H9 (cell line): ENCODE data around the gene ABCA7. TPM values are rescaled to one million over a fixed set of nuclear protein-coding genes. Genes with fewer than 3 reads are reported as not detected.

ENCODE experiments used
- DNase-seq: peaks from one replicate; pipeline ENCODE4 v3.0.0-alpha.2; 2017
- H2AFZ ChIP-seq: one replicate; pipeline ENCODE4 v1.6.1; 2013; ENCODE audit warnings: mild to moderate bottlenecking, low read length, control low read depth, moderate library complexity
- H2AK5ac ChIP-seq: 2 replicates; pipeline ENCODE4 v1.6.1; 2013; ENCODE audit warnings: low read length, control low read depth, mixed read lengths; ENCODE audit not compliant: insufficient read length
- H2BK120ac ChIP-seq: one replicate; pipeline ENCODE4 v1.6.1; 2013; ENCODE audit warnings: low read depth, mild to moderate bottlenecking, low read length, control low read depth, inconsistent platforms; ENCODE audit not compliant: poor library complexity, severe bottlenecking
- H2BK12ac ChIP-seq: 2 replicates; pipeline ENCODE4 v1.6.1; 2013; ENCODE audit warnings: low read length, control low read depth, mixed read lengths, low read depth; ENCODE audit not compliant: insufficient read length
- H2BK15ac ChIP-seq: 2 replicates; pipeline ENCODE4 v1.6.1; 2013; ENCODE audit warnings: low read depth, low read length, control low read depth
- H2BK20ac ChIP-seq: one replicate; pipeline ENCODE4 v1.6.1; 2013; ENCODE audit warnings: low read depth, mild to moderate bottlenecking, low read length, control low read depth, inconsistent platforms; ENCODE audit not compliant: poor library complexity, severe bottlenecking
- H2BK5ac ChIP-seq: 2 replicates; pipeline ENCODE4 v1.6.1; 2013; ENCODE audit warnings: low read length, control low read depth, mixed read lengths; ENCODE audit not compliant: insufficient read length
- H3K14ac ChIP-seq: 2 replicates; pipeline ENCODE4 v1.6.1; 2013; ENCODE audit warnings: low read length, control low read depth; ENCODE audit not compliant: insufficient read depth
- H3K18ac ChIP-seq: 2 replicates; pipeline ENCODE4 v1.6.1; 2013; ENCODE audit warnings: low read depth, mild to moderate bottlenecking, mixed read lengths, low read length, control low read depth; ENCODE audit not compliant: insufficient read length
- H3K23ac ChIP-seq: 2 replicates; pipeline ENCODE4 v1.6.1; 2013; ENCODE audit warnings: low read length, control low read depth, mixed read lengths, low read depth; ENCODE audit not compliant: insufficient read length
- H3K23me2 ChIP-seq: 2 replicates; pipeline ENCODE4 v1.6.1; 2013; ENCODE audit warnings: low read depth, mild to moderate bottlenecking, mixed read lengths, low read length, control low read depth; ENCODE audit not compliant: insufficient read length, poor library complexity, severe bottlenecking
- H3K27ac ChIP-seq: 2 replicates; pipeline ENCODE4 v1.5.1; 2013; ENCODE audit warnings: low read length, control low read depth, mixed read lengths, low read depth; ENCODE audit not compliant: insufficient read length
- H3K27me3 ChIP-seq: 2 replicates; pipeline ENCODE4 v1.6.1; 2013; ENCODE audit warnings: low read length, control low read depth, inconsistent platforms; ENCODE audit not compliant: insufficient read depth
- H3K4ac ChIP-seq: 2 replicates; pipeline ENCODE4 v1.6.1; 2013; ENCODE audit warnings: low read depth, mild to moderate bottlenecking, control low read depth, inconsistent platforms, low read length, moderate library complexity
- H3K4me1 ChIP-seq: 2 replicates; pipeline ENCODE4 v1.6.1; 2013; ENCODE audit warnings: low read length, control low read depth, inconsistent platforms; ENCODE audit not compliant: insufficient read depth
- H3K4me2 ChIP-seq: 2 replicates; pipeline ENCODE4 v1.6.1; 2013; ENCODE audit warnings: low read length, control low read depth, mixed read lengths; ENCODE audit not compliant: insufficient read length, insufficient read depth
- H3K56ac ChIP-seq: 2 replicates; pipeline ENCODE4 v1.6.1; 2013; ENCODE audit warnings: low read depth, mild to moderate bottlenecking, mixed read lengths, low read length, control low read depth; ENCODE audit not compliant: insufficient read length
- H3K79me1 ChIP-seq: 2 replicates; pipeline ENCODE4 v1.6.1; 2013; ENCODE audit warnings: low read depth, mild to moderate bottlenecking, moderate library complexity, low read length, control low read depth, inconsistent platforms; ENCODE audit not compliant: insufficient read depth, poor library complexity, severe bottlenecking
- H3K79me2 ChIP-seq: 2 replicates; pipeline ENCODE4 v1.6.1; 2013; ENCODE audit warnings: low read length, control low read depth, inconsistent platforms; ENCODE audit not compliant: insufficient read depth
- H3K9ac ChIP-seq: 2 replicates; pipeline ENCODE4 v1.6.1; 2013; ENCODE audit warnings: low read length, control low read depth, mixed read lengths; ENCODE audit not compliant: insufficient read length; ENCODE audit errors: extremely low read depth
- H3K9me3 ChIP-seq: one replicate; pipeline ENCODE4 v1.6.1; 2013; ENCODE audit warnings: low read depth, low read length, inconsistent platforms; ENCODE audit not compliant: control insufficient read depth
- H3T11ph ChIP-seq: one replicate; pipeline ENCODE4 v1.6.1; 2013; ENCODE audit warnings: mild to moderate bottlenecking, low read length, control low read depth, inconsistent platforms
- H4K20me1 ChIP-seq: one replicate; pipeline ENCODE4 v1.6.1; 2013; ENCODE audit not compliant: control insufficient read depth, insufficient read length, insufficient read depth
- H4K5ac ChIP-seq: 2 replicates; pipeline ENCODE4 v1.6.1; 2013; ENCODE audit warnings: low read depth, mild to moderate bottlenecking, mixed read lengths, low read length, control low read depth; ENCODE audit not compliant: insufficient read length
- H4K8ac ChIP-seq: replicated peaks from 2 replicates; pipeline ENCODE4 v1.6.1; 2013; ENCODE audit warnings: low read length, control low read depth, mixed read lengths, low read depth; ENCODE audit not compliant: insufficient read length
- H4K91ac ChIP-seq: 2 replicates; pipeline ENCODE4 v1.6.1; 2013; ENCODE audit warnings: low read depth, mild to moderate bottlenecking, moderate library complexity, mixed read lengths, low read length, control low read depth; ENCODE audit not compliant: insufficient read length
- H3K27ac Mint-ChIP-seq, 3 experiments: 2 replicates in 2 of 3; 3 replicates in 1 of 3; pipeline ENCODE4 v1.8.0; 2020 to 2021; ENCODE audit warnings: mixed read lengths in 3 of 3, mild to moderate bottlenecking in 1 of 3, moderate library complexity in 1 of 3
- H3K27me3 Mint-ChIP-seq: 2 replicates; pipeline ENCODE4 v1.8.0; 2021; ENCODE audit warnings: low read depth, mild to moderate bottlenecking, moderate library complexity, mixed read lengths
- H3K36me3 Mint-ChIP-seq, 3 experiments: 2 replicates in 2 of 3; 3 replicates in 1 of 3; pipeline ENCODE4 v1.8.0; 2020 to 2021; ENCODE audit warnings: low read depth in 3 of 3, mixed read lengths in 3 of 3; ENCODE audit not compliant: insufficient read depth in 1 of 3
- H3K4me1 Mint-ChIP-seq, 2 experiments: 2 replicates each; pipeline ENCODE4 v1.8.0; 2020; ENCODE audit warnings: mixed read lengths in 2 of 2
- H3K4me3 Mint-ChIP-seq, 2 experiments: 2 replicates in 1 of 2; 3 replicates in 1 of 2; pipeline ENCODE4 v1.8.0; 2020 to 2021; ENCODE audit warnings: mild to moderate bottlenecking in 2 of 2, mixed read lengths in 2 of 2, moderate library complexity in 1 of 2
- H3K9me3 Mint-ChIP-seq, 2 experiments: 2 replicates in 1 of 2; 3 replicates in 1 of 2; pipeline ENCODE4 v1.8.0; 2020; ENCODE audit warnings: mild to moderate bottlenecking in 2 of 2, mixed read lengths in 2 of 2, moderate library complexity in 1 of 2
- CTCF ChIP-seq: fragments of 200-600 bp; sonication (generic); conservative IDR thresholded peaks from 3 replicates; pipeline ENCODE4 v1.8.0; 2021; ENCODE audit warnings: antibody characterized with exemption, mild to moderate bottlenecking
- WGBS: extraction: QIAGEN DNeasy Blood & Tissue Kit; methylation state at CpG from one replicate; pipeline ENCODE4 v1.1.7; 2013; ENCODE audit warnings: missing lambda C conversion rate, low lambda C conversion rate, mixed read lengths; ENCODE audit not compliant: insufficient read length; ENCODE audit errors: extremely low coverage; 5-methylcytosine and 5-hydroxymethylcytosine counted together
- total RNA-seq: library from RNA; stranded (reverse); gene quantifications from 2 replicates; pipeline ENCODE4 v1.2.1, GENCODE V29; 2021

Gene ABCA7
- total RNA-seq, 1 experiment from 2014 or later, result 34.6 TPM

- Histone ChIP-seq H4K8ac (no peak overlapping the region), H3K27me3 (no peaks in the 10 kb centered on the region), H3K23ac (no peak overlapping the region), H2AK5ac (no peak overlapping the region), H3K79me2 (no peaks in the 10 kb centered on the region), H3K4ac (no peak overlapping the region), H4K5ac (no peak overlapping the region), H3K4me1 (no peaks in the 10 kb centered on the region), H4K20me1 (no peaks in the 10 kb centered on the region), H3T11ph (no peak overlapping the region), H3K4me2 (no peak overlapping the region), H3K18ac (no peak overlapping the region), H2BK120ac (no peak overlapping the region), H3K23me2 (no peaks in the 10 kb centered on the region), H3K27ac (no peak overlapping the region), H2AFZ (no peak overlapping the region), H3K79me1 (no peaks in the 10 kb centered on the region), H2BK5ac (no peak overlapping the region), H3K9ac (no peak overlapping the region), H3K56ac (no peak overlapping the region), H2BK20ac (no peak overlapping the region), H3K14ac (no peak overlapping the region), H3K9me3 (no peaks in the 10 kb centered on the region), H2BK12ac (no peak overlapping the region), H4K91ac (no peak overlapping the region), H2BK15ac (no peak overlapping the region)
- no peak for TF ChIP-seq CTCF
- Mint-ChIP-seq H3K27me3 (peaks cover 7% of the 10 kb centered on the region), H3K4me3 (no peak overlapping the region), H3K9me3 (no peaks in the 10 kb centered on the region), H3K27ac (no peak overlapping the region), H3K36me3 (peaks cover 9 to 49% (median 40%) of the 10 kb centered on the region in 3 experiments), H3K4me1 (peaks cover 2 to 10% of the 10 kb centered on the region in 2 experiments; a peak in 2 of 4 replicates)
- no peak for DNase-seq
- no CpG with 5 or more reads among the region's 16 CpGs for WGBS
Observed at GRCh38 chr19:1076951-1077350, 37.0 kb downstream of the ABCA7 start.
